HepG2 (cell line): Measurements from ENCODE around the gene PTGDR. TPM values are rescaled to one million over a fixed set of nuclear protein-coding genes. Genes with fewer than 3 reads are reported as not detected.

Experiments used
- ATAC-seq: fragments of 200-7000 bp; cut with Tn5 transposase; 3 replicates; pipeline ENCODE4 v1.9.1; 2020; ENCODE audit warnings: mild to moderate bottlenecking, moderate library complexity
- BruUV-seq: library from RNA; stranded (reverse); fragments of 400-500 nt; replicated peaks from 2 replicates; lab custom pipeline; 2021; lab: Mats Ljungman, UMichigan
- CTCF ChIA-PET: fragments of 300-600 bp; formaldehyde crosslinking; extraction: SDS; loops from one replicate; lab custom pipeline; 2021; ENCODE audit warnings: low total read pairs, inconsistent platforms, low intra/inter-chr PET ratio; lab: Yijun Ruan, JAX
- POLR2A ChIA-PET: fragments of 350-600 bp; sonication (Branson Sonifier 250); formaldehyde crosslinking; loops from one replicate; lab custom pipeline; 2020; ENCODE audit warnings: antibody characterized with exemption, inconsistent platforms; lab: Yijun Ruan, JAX
- DNase-seq: peaks from one replicate; pipeline ENCODE4 v3.0.0-alpha.2; 2015; ENCODE audit warnings: low spot score
- FAIRE-seq: peaks from 3 replicates; lab custom pipeline; 2011; peaks lifted over from hg19 to GRCh38; lab: Jason Lieb, UNC
- H2AFZ ChIP-seq: one replicate; pipeline ENCODE4 v1.6.1; 2011; ENCODE audit warnings: low read length, inconsistent platforms
- H3K27ac ChIP-seq: fragments of 300-600 bp; 3 replicates; pipeline ENCODE4 v1.8.0; 2011; ENCODE audit warnings: mixed run types, mild to moderate bottlenecking, mixed read lengths, low read length, inconsistent platforms; ENCODE audit not compliant: insufficient read depth; ENCODE audit errors: extremely low read length
- H3K27me3 ChIP-seq, 2 experiments: fragments of 200-600 bp in 1 of 2; 2 replicates in 1 of 2; 3 replicates in 1 of 2; pipeline versions ENCODE4 v1.6.0 to v1.8.0; 2011; ENCODE audit warnings: low read length in 2 of 2, mild to moderate bottlenecking in 2 of 2, moderate library complexity in 2 of 2, inconsistent platforms in 1 of 2; ENCODE audit not compliant: insufficient read depth in 2 of 2, control insufficient read depth in 1 of 2
- H3K36me3 ChIP-seq, 2 experiments: fragments of 200-600 bp in 1 of 2; replicated peaks in 1 of 2; 2 replicates in 1 of 2; 3 replicates in 1 of 2; pipeline versions ENCODE4 v1.5.1 to v1.8.0; 2011; ENCODE audit warnings: low read length in 2 of 2, inconsistent platforms in 1 of 2; ENCODE audit not compliant: insufficient read depth in 2 of 2, control insufficient read depth in 1 of 2
- H3K4me1 ChIP-seq: 2 replicates; pipeline ENCODE4 v1.5.1; 2012; ENCODE audit warnings: low read length, inconsistent platforms; ENCODE audit not compliant: insufficient read depth
- H3K4me2 ChIP-seq: 2 replicates; pipeline ENCODE4 v1.6.0; 2011; ENCODE audit warnings: low read depth, low read length, inconsistent platforms
- H3K4me3 ChIP-seq, 3 experiments: fragments of 200-600 bp in 1 of 3; sonication (generic), shearing (Covaris generic) in 1 of 3; replicated peaks in 1 of 3; 2 replicates each; pipeline ENCODE4 v1.5.1; 2011 to 2016; ENCODE audit warnings: low read length in 3 of 3, inconsistent platforms in 2 of 3, low read depth in 2 of 3, mild to moderate bottlenecking in 2 of 3, control low read depth in 1 of 3, mixed read lengths in 1 of 3; ENCODE audit not compliant: insufficient read depth in 1 of 3
- H3K79me2 ChIP-seq: one replicate; pipeline ENCODE4 v1.6.1; 2011; ENCODE audit warnings: low read length, inconsistent platforms; ENCODE audit not compliant: insufficient read depth
- H3K9ac ChIP-seq: 2 replicates; pipeline ENCODE4 v1.6.0; 2011; ENCODE audit warnings: mild to moderate bottlenecking, low read depth, low read length, inconsistent platforms; ENCODE audit not compliant: insufficient read depth
- H3K9me3 ChIP-seq: 2 replicates; pipeline ENCODE4 v1.5.1; 2012; ENCODE audit warnings: mild to moderate bottlenecking, low read length
- H4K20me1 ChIP-seq: 2 replicates; pipeline ENCODE4 v1.6.0; 2011; ENCODE audit warnings: inconsistent platforms, mild to moderate bottlenecking, low read length, moderate library complexity; ENCODE audit not compliant: insufficient read depth
- AGO1 ChIP-seq: fragments of 200-400 bp; formaldehyde crosslinking; IDR thresholded peaks from 2 replicates; pipeline ENCODE4 v1.6.1; 2017; ENCODE audit warnings: mild to moderate bottlenecking, low read depth, low read length, moderate library complexity; ENCODE audit not compliant: poor library complexity, severe bottlenecking
- BHLHE40 ChIP-seq: IDR thresholded peaks from 2 replicates; pipeline ENCODE4 v1.6.1; 2011; ENCODE audit warnings: low read length, improper control_type of control experiment
- JUNB ChIP-seq: sonication (generic); formaldehyde crosslinking; IDR thresholded peaks from 2 replicates; pipeline ENCODE4 v1.8.0; 2022; ENCODE audit warnings: missing genetic modification reagents, mild to moderate bottlenecking, borderline replicate concordance
- SATB2 ChIP-seq: sonication (generic); formaldehyde crosslinking; IDR thresholded peaks from 2 replicates; pipeline ENCODE4 v1.5.0; 2020; ENCODE audit warnings: missing genetic modification reagents
- SRSF9 ChIP-seq: fragments of 200-400 bp; formaldehyde crosslinking; IDR thresholded peaks from 2 replicates; pipeline ENCODE4 v1.6.1; 2018; ENCODE audit warnings: borderline replicate concordance, mild to moderate bottlenecking, low read depth, low read length; ENCODE audit not compliant: insufficient read depth, poor library complexity, severe bottlenecking
- ZFP62 ChIP-seq: sonication (generic); formaldehyde crosslinking; IDR thresholded peaks from 2 replicates; pipeline ENCODE4 v1.4.0; 2020; ENCODE audit warnings: missing genetic modification reagents
- ZNF101 ChIP-seq: sonication (generic); formaldehyde crosslinking; IDR thresholded peaks from 2 replicates; pipeline ENCODE4 v1.4.0; 2020; ENCODE audit warnings: mild to moderate bottlenecking, low read depth, missing genetic modification reagents, borderline replicate concordance
- ZNF546 ChIP-seq: sonication (generic); formaldehyde crosslinking; conservative IDR thresholded peaks from 2 replicates; pipeline ENCODE4 v1.8.1; 2023; ENCODE audit warnings: mild to moderate bottlenecking, missing genetic modification reagents
- WGBS: methylation state at CpG from one replicate; pipeline ENCODE4 v1.1.6; 2017; ENCODE audit warnings: low lambda C conversion rate; 5-methylcytosine and 5-hydroxymethylcytosine counted together
- in situ Hi-C: cut with HindIII; loops from 2 replicates; pipeline ENCODE4 v1.10.0; 2017; ENCODE audit warnings: low pct_unique_long_range_greater_than_20kb; ENCODE audit not compliant: extremely low pct_ligation_motif_present
- intact Hi-C: fragments of 100-400 bp; cut with micrococcal nuclease; formaldehyde crosslinking; loops from one replicate; pipeline ENCODE4 v1.10.0; 2022; ENCODE audit not compliant: unreplicated experiment
- polyA plus RNA-seq, 8 experiments: library from polyadenylated mRNA; depleted of rRNA in 3 of 8; stranded (reverse) in 7 of 8; unstranded in 1 of 8; fragments of >200 nt; fragmentation: Illumina TruSeq in 4 of 8; extraction: Trizol in 4 of 8; gene quantifications; 2 replicates each; pipeline versions ENCODE4 v1.2.1 to v1.2.3, GENCODE V29; 2011 to 2016; ENCODE audit warnings: low read depth in 4 of 8, missing spikeins in 1 of 8, mixed read lengths in 1 of 8; ENCODE audit not compliant: insufficient read depth in 1 of 8
- total RNA-seq, 5 experiments: library from RNA; depleted of rRNA; stranded (reverse); fragments of >200 nt; fragmentation: Illumina TruSeq; extraction: Trizol; gene quantifications; 2 replicates each; pipeline ENCODE4 v1.2.3, GENCODE V29; 2016; ENCODE audit warnings: low read depth in 1 of 5
- TF ChIP-seq, protein P1 (sequence below): sonication (generic); formaldehyde crosslinking; IDR thresholded peaks from 2 replicates; pipeline ENCODE4 v1.4.0; 2020; ENCODE audit warnings: missing genetic modification reagents

Gene PTGDR
- total and polyA plus RNA-seq, 2 of the 13 experiments (the other 11 are each of a cell fraction or from before 2014, with no cell fraction given): not detected

DNA sequence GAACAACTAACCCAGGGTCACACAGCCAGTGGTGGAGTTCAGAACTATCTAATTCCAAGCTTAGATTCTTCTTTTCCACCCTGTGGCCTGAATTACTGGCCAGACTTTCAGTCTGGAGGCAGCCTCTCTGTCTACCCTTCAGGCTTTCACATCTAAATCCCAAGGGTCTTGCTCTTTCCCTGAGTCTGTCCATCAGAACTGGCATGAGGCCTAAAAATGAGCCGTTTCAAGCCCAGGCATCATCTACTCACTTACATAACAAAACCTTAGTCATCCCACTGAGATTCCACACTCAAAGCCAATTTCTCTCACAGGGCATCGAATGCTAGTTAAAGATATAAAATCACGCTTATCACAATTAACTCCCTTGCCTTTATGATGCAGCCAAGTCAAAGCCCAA lies 1.3 kb upstream of the PTGDR start:
- intact Hi-C loops: no loop called here
- no peaks in the 10 kb centered on the region for H3K4me1 ChIP-seq
- H3K27ac ChIP-seq: no peak overlapping the region
- FAIRE-seq: no peak
- 2% methylated on average over 3 of the region's 3 CpGs for WGBS
- in situ Hi-C loops: no loop called here
- no peaks in the 10 kb centered on the region for H3K9me3 ChIP-seq
- DNase-seq: no peak
- ChIA-PET POLR2A (no interaction called here), CTCF (no interaction called here)
- no peak for TF ChIP-seq ZNF101 (CRISPR knock-in tag)
- TF ChIP-seq, protein P1, sequence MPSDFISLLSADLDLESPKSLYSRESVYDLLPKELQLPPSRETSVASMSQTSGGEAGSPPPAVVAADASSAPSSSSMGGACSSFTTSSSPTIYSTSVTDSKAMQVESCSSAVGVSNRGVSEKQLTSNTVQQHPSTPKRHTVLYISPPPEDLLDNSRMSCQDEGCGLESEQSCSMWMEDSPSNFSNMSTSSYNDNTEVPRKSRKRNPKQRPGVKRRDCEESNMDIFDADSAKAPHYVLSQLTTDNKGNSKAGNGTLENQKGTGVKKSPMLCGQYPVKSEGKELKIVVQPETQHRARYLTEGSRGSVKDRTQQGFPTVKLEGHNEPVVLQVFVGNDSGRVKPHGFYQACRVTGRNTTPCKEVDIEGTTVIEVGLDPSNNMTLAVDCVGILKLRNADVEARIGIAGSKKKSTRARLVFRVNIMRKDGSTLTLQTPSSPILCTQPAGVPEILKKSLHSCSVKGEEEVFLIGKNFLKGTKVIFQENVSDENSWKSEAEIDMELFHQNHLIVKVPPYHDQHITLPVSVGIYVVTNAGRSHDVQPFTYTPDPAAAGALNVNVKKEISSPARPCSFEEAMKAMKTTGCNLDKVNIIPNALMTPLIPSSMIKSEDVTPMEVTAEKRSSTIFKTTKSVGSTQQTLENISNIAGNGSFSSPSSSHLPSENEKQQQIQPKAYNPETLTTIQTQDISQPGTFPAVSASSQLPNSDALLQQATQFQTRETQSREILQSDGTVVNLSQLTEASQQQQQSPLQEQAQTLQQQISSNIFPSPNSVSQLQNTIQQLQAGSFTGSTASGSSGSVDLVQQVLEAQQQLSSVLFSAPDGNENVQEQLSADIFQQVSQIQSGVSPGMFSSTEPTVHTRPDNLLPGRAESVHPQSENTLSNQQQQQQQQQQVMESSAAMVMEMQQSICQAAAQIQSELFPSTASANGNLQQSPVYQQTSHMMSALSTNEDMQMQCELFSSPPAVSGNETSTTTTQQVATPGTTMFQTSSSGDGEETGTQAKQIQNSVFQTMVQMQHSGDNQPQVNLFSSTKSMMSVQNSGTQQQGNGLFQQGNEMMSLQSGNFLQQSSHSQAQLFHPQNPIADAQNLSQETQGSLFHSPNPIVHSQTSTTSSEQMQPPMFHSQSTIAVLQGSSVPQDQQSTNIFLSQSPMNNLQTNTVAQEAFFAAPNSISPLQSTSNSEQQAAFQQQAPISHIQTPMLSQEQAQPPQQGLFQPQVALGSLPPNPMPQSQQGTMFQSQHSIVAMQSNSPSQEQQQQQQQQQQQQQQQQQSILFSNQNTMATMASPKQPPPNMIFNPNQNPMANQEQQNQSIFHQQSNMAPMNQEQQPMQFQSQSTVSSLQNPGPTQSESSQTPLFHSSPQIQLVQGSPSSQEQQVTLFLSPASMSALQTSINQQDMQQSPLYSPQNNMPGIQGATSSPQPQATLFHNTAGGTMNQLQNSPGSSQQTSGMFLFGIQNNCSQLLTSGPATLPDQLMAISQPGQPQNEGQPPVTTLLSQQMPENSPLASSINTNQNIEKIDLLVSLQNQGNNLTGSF: no peak
- TF ChIP-seq ZFP62 (CRISPR knock-in tag): no peak
- no peak for TF ChIP-seq SRSF9
- TF ChIP-seq SATB2 (CRISPR knock-in tag): no peak
- no peak for TF ChIP-seq AGO1
- TF ChIP-seq ZNF546: no peak
- no peak for TF ChIP-seq JUNB (CRISPR knock-in tag)
- TF ChIP-seq BHLHE40: no peak
- no peaks in the 10 kb centered on the region for H3K79me2 ChIP-seq
- H4K20me1 ChIP-seq: no peaks in the 10 kb centered on the region
- no peak overlapping the region for H3K9ac ChIP-seq
- BruUV-seq: no TSS peak
- no peak overlapping the region for H2AFZ ChIP-seq
- H3K4me3 ChIP-seq: no peak overlapping the region
- ATAC-seq: no peak
- no peak overlapping the region for H3K4me2 ChIP-seq
- peaks cover 0 to 15% of the 10 kb centered on the region in 2 experiments; a peak in 1 of 5 replicates for H3K27me3 ChIP-seq
- no peaks in the 10 kb centered on the region for H3K36me3 ChIP-seq
